A549 treated with CORT108297 at 1 μM for 4 hours (cell line): ENCODE measurements around the gene ZNF740. TPM values are rescaled to one million over a fixed set of nuclear protein-coding genes. Genes with fewer than 3 reads are reported as not detected.

Experiments
- total RNA-seq: library from RNA; stranded (reverse); fragments of 200-300 nt; extraction: Qiagen RNA extraction; gene quantifications from 5 replicates; pipeline ENCODE4 v1.2.3, GENCODE V29; 2022

Gene ZNF740
- total RNA-seq = 12.2 to 17.3 TPM (median 15.5 TPM) in 5 replicates

GRCh38 chr12:53180220-53180930 is at the start of gene ZNF740, which contains the start of gene CSAD:
Gene ZNF740 (plus strand): TSS chr12:53180722. CDS start chr12:53181984, 1,262 bp downstream.
Gene CSAD (minus strand): TSS chr12:53180925. CDS start chr12:53173470, 7,455 bp downstream.

GRCh38 chr12:53207042-53207441 is 26.5 kb downstream of the ZNF740 start, which contains the start of gene ITGB7:
Gene ITGB7 (minus strand): TSS chr12:53207251. CDS start chr12:53200443, 6,808 bp downstream.

GRCh38 chr12:53231921-53232645 is 51.6 kb downstream of the ZNF740 start, which contains the start of gene RARG:
Gene RARG (minus strand): TSS chr12:53232209. CDS start chr12:53227545, 4,664 bp downstream.

Other genes starting within 250 kb of the ZNF740 start
- 2,134 to 2,467 TPM (median 2,380 TPM) in 5 replicates for gene KRT18, start 231.6 kb upstream of the ZNF740 start, total RNA-seq
- gene EIF4B, start 174.3 kb upstream of the ZNF740 start, total RNA-seq = 219 to 412 TPM (median 272 TPM) in 5 replicates
- 20.4 to 34.4 TPM (median 32.3 TPM) in 5 replicates for gene TNS2, start 130.7 kb upstream of the ZNF740 start, total RNA-seq
- gene SPRYD3, start 101.3 kb upstream of the ZNF740 start, total RNA-seq = 35.0 to 41.4 TPM (median 38.4 TPM) in 5 replicates
- gene IGFBP6, start 83.1 kb upstream of the ZNF740 start, total RNA-seq = 154 to 257 TPM (median 250 TPM) in 5 replicates
- 0.18 to 0.35 TPM (median 0.21 TPM) in 5 replicates for gene SOAT2, start 77.2 kb upstream of the ZNF740 start, total RNA-seq
- 4.0 to 6.4 TPM (median 6.1 TPM) in 5 replicates for gene CSAD, start 203 bp downstream of the ZNF740 start, total RNA-seq
- 0.13 to 0.59 TPM (median 0.33 TPM) in 5 replicates for gene ITGB7, start 26.5 kb downstream of the ZNF740 start, total RNA-seq
- 25.9 to 32.6 TPM (median 30.7 TPM) in 5 replicates for gene RARG, start 51.5 kb downstream of the ZNF740 start, total RNA-seq
- gene ESPL1, start 87.6 kb downstream of the ZNF740 start, total RNA-seq = 15.3 to 23.5 TPM (median 19.9 TPM) in 5 replicates
- gene PFDN5, start 114.8 kb downstream of the ZNF740 start, total RNA-seq = 472 to 519 TPM (median 490 TPM) in 5 replicates
- 75.1 to 107 TPM (median 97.5 TPM) in 5 replicates for gene MYG1, start 119.0 kb downstream of the ZNF740 start, total RNA-seq
- 76.4 to 83.0 TPM (median 81.6 TPM) in 5 replicates for gene AAAS, start 140.9 kb downstream of the ZNF740 start, total RNA-seq
- 0.08 TPM in 1 of 5 replicates, not detected in the others for gene SP7, start 155.6 kb downstream of the ZNF740 start, total RNA-seq
- 18.6 to 26.9 TPM (median 22.5 TPM) in 5 replicates for gene SP1, start 199.5 kb downstream of the ZNF740 start, total RNA-seq
- 1.0 to 2.1 TPM (median 1.4 TPM) in 5 replicates for gene AMHR2, start 243.1 kb downstream of the ZNF740 start, total RNA-seq